ENCODE measurements around the gene MACROH2A2.

The MACROH2A2 gene

DNA sequence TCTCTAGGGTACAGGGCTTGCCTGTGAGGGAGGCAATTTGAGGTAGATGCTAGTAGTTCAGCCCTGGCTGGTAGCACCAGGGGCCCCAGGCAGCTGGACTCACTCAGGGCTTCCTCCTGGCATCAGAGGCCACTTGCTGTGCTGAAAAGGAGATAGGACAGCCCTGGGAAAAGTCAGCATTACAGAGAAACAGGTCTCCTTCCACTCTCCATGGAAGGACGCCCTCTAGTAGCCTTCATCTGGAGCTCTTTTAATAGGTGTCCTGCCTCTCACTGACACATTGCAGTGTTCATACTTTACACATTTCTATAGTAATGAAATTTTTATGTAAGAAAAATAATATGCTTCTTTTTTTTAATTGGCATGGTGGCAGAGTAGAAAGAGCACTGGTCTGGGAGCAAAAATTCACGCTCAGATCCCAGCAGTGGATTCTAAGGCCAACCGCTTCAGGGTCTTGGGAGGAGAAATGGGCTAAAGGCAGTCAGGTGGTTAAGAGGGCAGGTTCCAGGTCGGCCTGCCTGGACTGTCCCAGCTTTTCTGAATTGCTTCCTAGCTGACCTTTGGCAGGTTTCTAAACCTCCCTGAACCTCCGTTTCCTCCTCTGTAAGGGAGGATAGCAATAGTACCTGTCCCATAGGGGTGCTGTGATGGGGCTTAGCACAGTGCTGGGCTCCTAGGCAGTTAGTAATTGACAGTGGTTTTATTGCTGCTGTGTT is 44.2 kb downstream of the MACROH2A2 start:
- TF ChIP-seq FOXP2 (optimal IDR thresholded peaks at IDR 0.05; ENCODE audit: borderline replicate concordance, extremely low read depth, extremely low read length, insufficient read depth): no peak

DNA sequence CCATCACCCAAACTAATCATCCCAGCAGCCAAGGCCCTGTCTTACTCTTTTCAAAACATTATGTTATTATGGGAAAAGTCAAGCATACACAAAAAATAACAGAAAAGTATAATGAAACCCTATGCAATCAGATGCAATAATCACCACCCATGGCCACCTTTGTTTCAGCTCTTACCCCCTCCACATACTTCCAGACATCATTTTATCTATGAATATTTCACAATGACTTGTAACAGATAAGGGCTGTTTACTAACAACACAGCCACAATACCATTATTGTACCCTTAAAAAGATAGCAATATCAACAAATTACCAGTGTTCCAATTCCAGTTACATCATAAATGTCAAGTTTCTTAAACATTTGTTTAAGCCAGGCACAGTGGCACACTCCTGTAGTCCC is 44.8 kb downstream of the MACROH2A2 start:
- TF ChIP-seq TAF1 (IDR thresholded peaks at IDR 0.05; ENCODE audit: borderline replicate concordance, insufficient read depth, low read length): no peak
- TF ChIP-seq SIN3A (IDR thresholded peaks at IDR 0.05; ENCODE audit: borderline replicate concordance, insufficient read depth, low read length): no peak
- no peak for TF ChIP-seq FOXP2 (optimal IDR thresholded peaks at IDR 0.05; ENCODE audit: borderline replicate concordance, extremely low read depth, extremely low read length, insufficient read depth)
- TF ChIP-seq POLR2AphosphoS5 (IDR thresholded peaks at IDR 0.05; ENCODE audit: low read depth, low read length): no peak
- TF ChIP-seq, protein P1, sequence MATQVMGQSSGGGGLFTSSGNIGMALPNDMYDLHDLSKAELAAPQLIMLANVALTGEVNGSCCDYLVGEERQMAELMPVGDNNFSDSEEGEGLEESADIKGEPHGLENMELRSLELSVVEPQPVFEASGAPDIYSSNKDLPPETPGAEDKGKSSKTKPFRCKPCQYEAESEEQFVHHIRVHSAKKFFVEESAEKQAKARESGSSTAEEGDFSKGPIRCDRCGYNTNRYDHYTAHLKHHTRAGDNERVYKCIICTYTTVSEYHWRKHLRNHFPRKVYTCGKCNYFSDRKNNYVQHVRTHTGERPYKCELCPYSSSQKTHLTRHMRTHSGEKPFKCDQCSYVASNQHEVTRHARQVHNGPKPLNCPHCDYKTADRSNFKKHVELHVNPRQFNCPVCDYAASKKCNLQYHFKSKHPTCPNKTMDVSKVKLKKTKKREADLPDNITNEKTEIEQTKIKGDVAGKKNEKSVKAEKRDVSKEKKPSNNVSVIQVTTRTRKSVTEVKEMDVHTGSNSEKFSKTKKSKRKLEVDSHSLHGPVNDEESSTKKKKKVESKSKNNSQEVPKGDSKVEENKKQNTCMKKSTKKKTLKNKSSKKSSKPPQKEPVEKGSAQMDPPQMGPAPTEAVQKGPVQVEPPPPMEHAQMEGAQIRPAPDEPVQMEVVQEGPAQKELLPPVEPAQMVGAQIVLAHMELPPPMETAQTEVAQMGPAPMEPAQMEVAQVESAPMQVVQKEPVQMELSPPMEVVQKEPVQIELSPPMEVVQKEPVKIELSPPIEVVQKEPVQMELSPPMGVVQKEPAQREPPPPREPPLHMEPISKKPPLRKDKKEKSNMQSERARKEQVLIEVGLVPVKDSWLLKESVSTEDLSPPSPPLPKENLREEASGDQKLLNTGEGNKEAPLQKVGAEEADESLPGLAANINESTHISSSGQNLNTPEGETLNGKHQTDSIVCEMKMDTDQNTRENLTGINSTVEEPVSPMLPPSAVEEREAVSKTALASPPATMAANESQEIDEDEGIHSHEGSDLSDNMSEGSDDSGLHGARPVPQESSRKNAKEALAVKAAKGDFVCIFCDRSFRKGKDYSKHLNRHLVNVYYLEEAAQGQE (IDR thresholded peaks at IDR 0.05; ENCODE audit: insufficient read depth in 1 of 2, low read depth in 2 of 2, low read length in 2 of 2): no peak

DNA sequence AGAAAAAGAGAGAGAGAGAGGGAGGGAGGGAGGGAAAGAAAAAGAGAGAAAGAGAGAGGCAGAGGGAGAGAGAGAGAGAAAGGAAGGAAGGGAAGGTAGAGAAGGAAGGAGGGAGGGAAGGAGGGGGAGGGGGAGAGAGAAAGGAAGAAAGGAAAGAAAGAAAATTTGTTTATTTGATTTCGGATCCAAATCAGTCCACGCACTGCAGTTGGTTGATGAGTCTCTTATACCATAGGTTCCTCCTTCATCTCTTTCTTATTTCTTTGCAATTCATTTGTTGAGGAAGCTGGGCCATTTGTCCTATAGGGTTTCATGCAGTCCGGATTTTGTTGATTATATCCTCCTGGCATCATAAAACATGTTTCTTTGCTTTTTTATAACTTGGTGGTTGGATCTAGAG is 45.6 kb downstream of the MACROH2A2 start:
- TF ChIP-seq, protein P1 (IDR thresholded peaks at IDR 0.05; ENCODE audit: insufficient read depth in 1 of 2, low read depth in 2 of 2, low read length in 2 of 2): no peak
- TF ChIP-seq POLR2AphosphoS5 (IDR thresholded peaks at IDR 0.05; ENCODE audit: low read depth, low read length) (no peak), TAF1 (IDR thresholded peaks at IDR 0.05; ENCODE audit: borderline replicate concordance, insufficient read depth, low read length) (no peak), SIN3A (IDR thresholded peaks at IDR 0.05; ENCODE audit: borderline replicate concordance, insufficient read depth, low read length) (no peak), FOXP2 (optimal IDR thresholded peaks at IDR 0.05; ENCODE audit: borderline replicate concordance, extremely low read depth, extremely low read length, insufficient read depth) (no peak)

DNA sequence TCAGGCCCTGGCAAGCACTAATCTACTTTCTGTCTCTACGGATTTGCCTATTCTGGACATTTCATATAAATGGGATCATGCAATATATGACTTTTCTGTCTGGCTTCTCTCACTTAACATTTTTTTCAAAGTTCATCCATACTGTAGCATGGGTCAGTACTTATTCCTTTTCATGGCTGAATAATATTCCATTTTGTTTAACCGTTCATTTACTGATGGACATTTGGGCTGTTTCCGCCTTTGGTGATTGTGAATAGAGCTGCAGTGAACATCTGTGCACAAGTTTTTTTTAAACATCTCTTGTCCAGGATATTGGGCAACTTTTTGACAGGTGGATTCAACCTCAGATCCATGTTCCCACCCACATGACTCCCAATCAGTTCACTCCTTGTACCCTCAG is 49.0 kb downstream of the MACROH2A2 start:
- TF ChIP-seq FOXP2 (optimal IDR thresholded peaks at IDR 0.05; ENCODE audit: borderline replicate concordance, extremely low read depth, extremely low read length, insufficient read depth): no peak
- TF ChIP-seq, protein P1 (IDR thresholded peaks at IDR 0.05; ENCODE audit: insufficient read depth in 1 of 2, low read depth in 2 of 2, low read length in 2 of 2): no peak
- TF ChIP-seq POLR2AphosphoS5 (IDR thresholded peaks at IDR 0.05; ENCODE audit: low read depth, low read length): no peak
- TF ChIP-seq TAF1 (IDR thresholded peaks at IDR 0.05; ENCODE audit: borderline replicate concordance, insufficient read depth, low read length): no peak
- TF ChIP-seq SIN3A (IDR thresholded peaks at IDR 0.05; ENCODE audit: borderline replicate concordance, insufficient read depth, low read length): no peak

DNA sequence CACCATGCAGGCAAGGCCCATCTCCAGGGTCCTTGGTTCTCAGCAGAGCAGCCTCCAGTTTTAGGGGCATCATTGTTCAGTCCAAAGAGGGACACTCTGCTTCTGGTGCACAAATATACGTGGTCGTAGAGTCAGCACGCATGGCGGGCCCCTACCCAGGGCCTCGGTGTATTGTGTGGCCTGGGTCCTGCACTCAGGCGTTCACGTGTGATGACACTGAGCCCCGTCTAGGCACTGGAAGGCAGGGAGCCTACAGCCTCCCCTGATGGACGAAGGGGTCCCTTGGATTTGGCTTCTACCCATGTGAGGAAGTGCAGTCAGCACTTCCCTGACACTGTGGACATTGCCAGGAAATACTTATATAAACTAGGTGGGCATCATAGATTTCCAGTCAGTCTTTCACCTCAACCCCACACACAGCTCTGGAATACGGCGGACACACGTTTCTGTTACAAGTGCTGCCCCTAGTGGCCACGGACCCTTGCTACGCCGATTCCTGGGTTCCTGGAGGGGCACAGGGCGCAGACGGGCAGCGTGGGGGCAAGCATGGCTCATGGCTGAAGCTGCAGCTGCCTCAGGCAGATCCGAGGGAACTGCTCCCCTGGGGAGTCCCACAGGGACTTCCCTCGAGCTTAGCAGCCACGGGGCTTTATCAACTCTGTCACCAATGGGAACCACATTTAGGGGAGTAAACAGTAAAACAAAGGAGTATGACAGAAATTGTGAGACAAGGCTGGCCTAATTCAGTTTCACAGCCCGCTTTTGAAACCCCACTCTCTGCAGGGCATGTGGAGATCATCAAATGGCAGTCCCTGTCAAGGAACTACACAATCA is 54.5 kb downstream of the MACROH2A2 start:
- TF ChIP-seq TAF1 (IDR thresholded peaks at IDR 0.05; ENCODE audit: borderline replicate concordance, insufficient read depth, low read length) (no peak), POLR2AphosphoS5 (IDR thresholded peaks at IDR 0.05; ENCODE audit: low read depth, low read length) (no peak), SIN3A (IDR thresholded peaks at IDR 0.05; ENCODE audit: borderline replicate concordance, insufficient read depth, low read length) (no peak), FOXP2 (optimal IDR thresholded peaks at IDR 0.05; ENCODE audit: borderline replicate concordance, extremely low read depth, extremely low read length, insufficient read depth) (no peak)
- TF ChIP-seq, protein P1 (IDR thresholded peaks at IDR 0.05; ENCODE audit: insufficient read depth in 1 of 2, low read depth in 2 of 2, low read length in 2 of 2): no peak

Measured in PFSK-1 (cell line).